NCI-H2227 (cell line): ENCODE results near the gene U2AF1L4.

Experiments
- DNase-seq: peaks from one replicate; lab custom pipeline; 2025; ENCODE audit not compliant: unreplicated experiment; lab: John Stamatoyannopoulos, UW

Gene U2AF1L4, protein sequence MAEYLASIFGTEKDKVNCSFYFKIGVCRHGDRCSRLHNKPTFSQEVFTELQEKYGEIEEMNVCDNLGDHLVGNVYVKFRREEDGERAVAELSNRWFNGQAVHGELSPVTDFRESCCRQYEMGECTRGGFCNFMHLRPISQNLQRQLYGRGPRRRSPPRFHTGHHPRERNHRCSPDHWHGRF

GRCh38 chr19:35745328-35746086, at the start of gene U2AF1L4, which contains the start of gene PSENEN:
TSS of gene U2AF1L4 (minus strand) at chr19:35745418. CDS start at chr19:35745391, 27 bp downstream.
TSS of gene PSENEN (plus strand) at chr19:35745651. CDS start at chr19:35745931, 280 bp downstream.
- peak; percentile 100 for DNase-seq

- DNase-seq: no peak
Measured at GRCh38 chr19:35793381-35794165, 48.4 kb upstream of the U2AF1L4 start.

- DNase-seq: no peak
Measured at GRCh38 chr19:35792888-35793287, 47.7 kb upstream of the U2AF1L4 start.

DNA sequence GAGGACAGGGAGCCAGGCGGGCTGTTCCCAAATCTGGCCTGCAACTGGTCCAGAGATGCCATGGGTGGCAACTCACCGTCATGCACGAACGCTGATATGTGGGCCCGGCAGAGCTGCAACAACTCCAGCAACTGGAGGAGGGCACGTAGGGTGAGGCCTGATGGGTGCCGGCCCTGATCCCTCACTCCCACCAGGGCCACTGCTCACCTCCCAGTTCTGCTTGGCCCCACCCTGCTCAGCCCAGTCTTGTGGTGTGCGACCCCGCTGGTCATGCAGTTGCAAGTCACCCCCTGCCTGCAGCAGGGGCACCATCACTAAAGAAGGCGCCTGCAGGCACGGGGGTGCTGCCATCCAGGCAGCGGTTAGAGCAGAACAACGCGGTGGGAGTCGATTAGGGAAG, 47.1 kb upstream of the U2AF1L4 start:
- no peak for DNase-seq

DNA sequence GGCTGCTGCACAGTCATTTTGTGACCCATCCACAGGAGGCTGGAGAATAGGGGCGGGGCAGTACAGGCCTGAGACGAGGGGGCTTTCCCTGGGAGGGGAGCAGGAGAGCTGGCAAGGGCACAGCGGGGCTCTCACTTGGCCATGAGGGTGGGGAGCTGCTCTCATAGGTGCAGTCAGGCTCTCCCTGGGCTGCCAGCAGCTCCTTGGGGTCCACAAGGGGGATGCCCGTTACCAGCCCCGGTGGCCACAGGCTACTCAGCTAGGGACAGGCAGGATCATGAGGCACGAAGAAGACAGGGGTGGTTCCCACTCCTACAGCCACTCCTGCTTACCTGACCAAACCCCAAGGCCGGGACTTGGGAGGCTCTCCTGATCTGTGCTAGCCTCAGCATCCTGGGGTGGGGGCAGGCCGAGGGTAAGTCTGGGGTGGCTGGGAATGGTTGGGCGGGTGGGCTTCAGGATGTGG, 46.6 kb upstream of the U2AF1L4 start:
- DNase-seq: no peak

DNA sequence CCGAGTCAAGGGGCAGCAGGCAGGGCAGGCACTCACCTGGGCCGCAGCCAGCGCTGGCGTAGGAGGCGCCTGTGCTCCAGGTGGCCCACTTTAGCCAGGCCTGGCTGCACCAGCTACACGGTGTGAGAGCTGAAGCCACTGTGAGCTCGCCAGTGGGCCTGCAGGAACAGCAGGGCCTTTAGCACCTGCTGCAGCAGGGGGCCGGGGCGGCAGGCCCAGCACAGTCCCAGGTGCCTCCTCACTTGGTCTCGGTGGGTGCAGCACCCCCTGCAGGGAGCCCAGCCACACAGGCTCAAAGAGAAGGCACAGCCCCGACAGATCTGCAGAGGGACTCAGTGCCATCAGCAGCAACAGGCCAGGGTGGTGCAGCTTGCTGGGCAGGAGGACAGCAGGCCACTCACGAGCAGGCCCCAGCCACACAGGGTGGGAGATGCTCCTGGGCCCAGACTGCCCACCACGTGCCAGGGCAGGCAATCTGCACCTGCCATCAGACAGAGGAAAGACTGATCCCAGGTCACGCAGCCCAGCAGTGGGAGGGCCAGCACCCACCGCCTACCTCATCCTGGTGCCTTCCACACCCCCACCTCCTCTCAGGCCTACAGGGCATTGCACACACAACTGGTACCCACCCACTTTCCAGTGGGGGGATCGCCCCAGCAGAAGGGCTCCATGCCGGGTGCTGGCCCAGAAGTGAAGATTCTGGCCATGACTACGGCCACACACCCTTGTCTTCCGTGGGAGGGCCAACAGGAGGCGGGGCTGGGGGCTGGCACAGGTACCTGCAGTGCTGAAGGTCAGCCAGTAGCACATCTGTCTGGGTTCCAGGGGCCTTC, 46.0 kb upstream of the U2AF1L4 start:
- no peak for DNase-seq

GRCh38 chr19:35789978-35790944, 45.0 kb upstream of the U2AF1L4 start:
- DNase-seq: no peak

DNA sequence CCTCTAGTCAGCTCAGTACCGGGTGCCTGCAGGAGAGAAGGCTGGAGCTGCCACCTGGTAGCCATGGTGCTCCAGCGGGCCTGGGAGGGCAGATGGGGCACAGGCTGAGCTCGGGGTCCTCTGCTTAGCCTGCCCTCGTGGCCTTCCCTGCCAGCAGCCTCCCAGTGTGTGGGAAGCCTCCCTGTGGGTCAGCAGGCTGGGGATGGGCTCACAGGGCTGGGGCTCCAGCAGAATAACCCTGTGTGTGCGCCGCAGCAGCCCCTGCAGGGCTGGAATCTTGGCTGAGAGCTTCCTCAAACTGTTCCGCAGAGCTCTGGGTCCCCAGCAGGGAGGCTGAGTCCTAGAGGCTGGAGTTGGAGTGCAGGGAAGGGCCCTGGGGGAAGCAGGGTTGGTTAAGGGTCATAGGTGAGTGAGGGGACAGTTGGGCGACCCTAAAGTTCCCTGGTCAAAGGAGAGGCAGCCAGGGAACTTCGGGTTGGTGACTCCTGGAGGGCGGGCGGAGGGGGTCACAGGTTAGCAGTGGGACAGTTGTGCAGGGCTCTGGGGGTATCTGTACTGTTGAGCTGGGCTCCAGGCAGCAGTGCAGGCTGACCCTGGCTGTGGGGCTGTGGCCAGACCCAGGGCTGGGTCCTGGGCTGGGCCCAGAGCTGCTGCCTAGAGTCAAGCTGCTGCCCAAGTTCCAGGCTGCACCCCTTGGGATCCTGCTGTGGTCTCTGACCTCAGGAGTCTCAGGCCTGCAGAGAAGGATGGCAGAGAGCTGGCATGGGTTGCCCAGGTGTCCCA, 44.2 kb upstream of the U2AF1L4 start:
- no peak for DNase-seq

GRCh38 chr19:35788205-35788960, 43.2 kb upstream of the U2AF1L4 start:
- no peak for DNase-seq

- no peak for DNase-seq
Measured at GRCh38 chr19:35787227-35787799, 42.1 kb upstream of the U2AF1L4 start.

DNA sequence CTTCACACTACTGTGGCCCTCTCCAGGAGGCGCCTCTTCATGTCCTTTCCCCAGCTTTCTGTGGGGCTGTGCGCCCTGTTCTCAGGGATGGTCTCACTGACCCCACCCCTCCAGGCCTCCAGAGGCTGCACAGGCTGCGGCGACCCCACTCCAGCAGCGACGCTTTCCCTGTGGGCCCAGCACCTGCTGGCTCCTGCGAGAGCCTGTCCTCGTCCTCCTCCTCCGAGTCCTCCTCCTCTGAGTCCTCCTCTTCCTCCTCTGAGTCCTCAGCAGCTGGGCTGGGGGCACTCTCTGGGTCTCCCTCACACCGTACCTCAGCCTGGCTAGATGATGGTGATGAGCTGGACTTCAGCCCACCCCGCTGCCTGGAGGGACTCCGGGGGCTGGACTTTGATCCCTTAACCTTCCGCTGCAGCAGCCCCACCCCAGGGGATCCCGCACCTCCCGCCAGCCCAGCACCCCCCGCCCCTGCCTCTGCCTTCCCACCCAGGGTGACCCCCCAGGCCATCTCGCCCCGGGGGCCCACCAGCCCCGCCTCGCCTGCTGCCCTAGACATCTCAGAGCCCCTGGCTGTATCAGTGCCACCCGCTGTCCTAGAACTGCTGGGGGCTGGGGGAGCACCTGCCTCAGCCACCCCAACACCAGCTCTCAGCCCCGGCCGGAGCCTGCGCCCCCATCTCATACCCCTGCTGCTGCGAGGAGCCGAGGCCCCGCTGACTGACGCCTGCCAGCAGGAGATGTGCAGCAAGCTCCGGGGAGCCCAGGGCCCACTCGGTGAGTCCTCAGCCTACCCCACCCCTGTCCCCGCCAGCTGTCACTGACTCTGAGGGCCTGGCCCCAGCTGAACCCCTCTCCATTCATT, 41.3 kb upstream of the U2AF1L4 start:
- no peak for DNase-seq

DNA sequence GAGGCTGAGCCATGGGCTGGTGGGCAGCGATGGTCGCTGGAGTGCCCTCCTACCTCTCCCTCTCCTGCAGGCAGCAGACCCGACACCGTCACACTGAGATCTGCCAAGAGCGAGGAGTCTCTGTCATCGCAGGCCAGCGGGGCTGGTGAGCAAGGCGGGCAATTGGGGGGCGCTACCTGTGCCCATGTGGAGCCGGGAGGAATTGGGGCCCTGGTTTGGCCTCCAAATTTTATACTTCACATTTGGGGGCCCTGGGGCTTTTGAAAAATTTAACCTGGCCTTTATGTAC, 40.1 kb upstream of the U2AF1L4 start:
- DNase-seq: no peak

DNA sequence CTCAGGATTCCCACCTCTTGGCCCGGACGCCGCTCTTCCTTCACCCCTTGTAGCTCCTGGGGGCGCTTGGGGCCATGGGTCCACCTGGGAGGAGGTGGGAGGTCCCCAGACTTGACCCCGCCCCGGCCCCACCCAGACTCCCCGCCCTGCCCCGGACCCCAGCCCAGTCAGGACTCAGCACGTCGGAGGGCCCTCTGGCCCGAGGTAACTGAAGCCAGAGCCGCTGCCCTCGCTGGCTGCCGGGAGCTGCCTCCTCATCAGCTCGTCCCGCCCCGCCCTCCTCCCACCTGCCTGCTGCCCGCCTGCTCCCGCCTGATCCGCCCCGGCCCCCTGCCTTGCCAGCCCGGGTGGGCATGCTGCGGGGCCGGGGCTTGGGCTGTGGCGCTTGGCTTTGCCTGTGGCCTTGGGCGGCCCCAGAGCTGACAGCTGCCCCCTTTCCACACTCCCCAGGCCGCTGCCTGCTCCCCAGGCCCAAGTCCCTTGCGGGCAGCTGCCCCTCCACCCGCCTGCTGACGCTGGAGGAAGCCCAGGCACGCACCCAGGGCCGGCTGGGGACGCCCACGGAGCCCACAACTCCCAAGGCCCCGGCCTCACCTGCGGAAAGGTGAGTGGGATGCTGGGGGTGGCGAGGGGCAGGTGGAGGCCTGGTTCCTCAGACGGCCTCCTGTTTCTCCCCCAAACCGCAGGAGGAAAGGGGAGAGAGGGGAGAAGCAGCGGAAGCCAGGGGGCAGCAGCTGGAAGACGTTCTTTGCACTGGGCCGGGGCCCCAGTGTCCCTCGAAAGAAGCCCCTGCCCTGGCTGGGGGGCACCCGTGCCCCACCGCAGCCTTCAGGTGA, 39.5 kb upstream of the U2AF1L4 start:
- no peak for DNase-seq

- DNase-seq: no peak
Measured at GRCh38 chr19:35783469-35784434, 38.5 kb upstream of the U2AF1L4 start.

- DNase-seq: no peak
Measured at GRCh38 chr19:35782589-35782988, 37.4 kb upstream of the U2AF1L4 start.
